OCI-LY7 (cell line): ENCODE measurements around the gene STAC3. TPM values are rescaled to one million over a fixed set of nuclear protein-coding genes. Genes with fewer than 3 reads are reported as not detected.

Experiments used
- BruUV-seq: library from RNA; stranded (reverse); fragments of 400-500 nt; replicated peaks from 2 replicates; lab custom pipeline; 2021; lab: Mats Ljungman, UMichigan
- CTCF ChIA-PET: fragments of 300-600 bp; sonication (Branson Sonifier 250); formaldehyde crosslinking; loops from one replicate; lab custom pipeline; 2022; ENCODE audit warnings: antibody characterized with exemption; ENCODE audit not compliant: unreplicated experiment; lab: Charles Lee
- POLR2A ChIA-PET: fragments of 300-600 bp; sonication (Branson Sonifier 250); formaldehyde crosslinking; loops from one replicate; lab custom pipeline; 2022; ENCODE audit warnings: antibody characterized with exemption; lab: Charles Lee
- DNase-seq: peaks from one replicate; pipeline ENCODE4 v3.0.0-alpha.2; 2015; ENCODE audit warnings: low spot score
- H2AFZ ChIP-seq: fragments of 200-600 bp; sonication (generic), shearing (Covaris generic); 2 replicates; pipeline ENCODE4 v1.6.1; 2014; ENCODE audit warnings: mild to moderate bottlenecking, antibody characterized with exemption, low read length, moderate library complexity
- H3K27ac ChIP-seq: fragments of 200-600 bp; sonication (generic); 2 replicates; pipeline ENCODE4 v1.5.1; 2014; ENCODE audit warnings: mixed run types, low read depth, mild to moderate bottlenecking, moderate library complexity, low read length, inconsistent platforms; ENCODE audit not compliant: poor library complexity, severe bottlenecking
- H3K36me3 ChIP-seq: fragments of 200-600 bp; sonication (generic); 2 replicates; pipeline ENCODE4 v1.6.1; 2014; ENCODE audit warnings: mild to moderate bottlenecking, antibody characterized with exemption, low read length, moderate library complexity, mixed read lengths; ENCODE audit not compliant: insufficient read depth
- H3K4me1 ChIP-seq: fragments of 200-600 bp; sonication (generic); 2 replicates; pipeline ENCODE4 v1.5.1; 2014; ENCODE audit warnings: mild to moderate bottlenecking, low read length; ENCODE audit not compliant: insufficient read depth, poor library complexity, severe bottlenecking
- H3K4me2 ChIP-seq: fragments of 200-600 bp; sonication (generic); 2 replicates; pipeline ENCODE4 v1.6.1; 2014; ENCODE audit warnings: mild to moderate bottlenecking, low read length
- H3K4me3 ChIP-seq: fragments of 200-600 bp; sonication (generic); 2 replicates; pipeline ENCODE4 v1.5.1; 2014; ENCODE audit warnings: mild to moderate bottlenecking, low read depth, low read length; ENCODE audit not compliant: poor library complexity, severe bottlenecking
- H3K79me2 ChIP-seq: fragments of 200-600 bp; sonication (generic); 2 replicates; pipeline ENCODE4 v1.6.1; 2016; ENCODE audit warnings: low read depth, mild to moderate bottlenecking, low read length, moderate library complexity, mixed read lengths; ENCODE audit not compliant: insufficient read depth
- H3K9me2 ChIP-seq: fragments of 200-600 bp; sonication (generic); 2 replicates; pipeline ENCODE4 v1.6.1; 2016; ENCODE audit warnings: mild to moderate bottlenecking, low read length, mixed read lengths; ENCODE audit not compliant: insufficient read depth
- H3K9me3 ChIP-seq: fragments of 200-600 bp; sonication (generic); 2 replicates; pipeline ENCODE4 v1.6.1; 2014; ENCODE audit warnings: mild to moderate bottlenecking, mixed run types, low read length, mixed read lengths
- H4K20me1 ChIP-seq: fragments of 200-600 bp; sonication (generic); 2 replicates; pipeline ENCODE4 v1.6.1; 2014; ENCODE audit warnings: mild to moderate bottlenecking, antibody characterized with exemption, low read length, moderate library complexity, mixed read lengths; ENCODE audit not compliant: insufficient read depth
- CTCF ChIP-seq: fragments of 200-600 bp; sonication (generic); conservative IDR thresholded peaks from 2 replicates; pipeline ENCODE4 v1.5.1; 2014; ENCODE audit warnings: mild to moderate bottlenecking, antibody characterized with exemption, low read length, moderate library complexity, mixed read lengths
- EZH2phosphoT487 ChIP-seq: fragments of 200-600 bp; sonication (generic); IDR thresholded peaks from 2 replicates; pipeline ENCODE4 v1.6.1; 2018; ENCODE audit warnings: low read depth, borderline replicate concordance, mild to moderate bottlenecking, mixed run types, antibody characterized with exemption, low read length, moderate library complexity, mixed read lengths
- intact Hi-C: fragments of 100-400 bp; cut with micrococcal nuclease; formaldehyde crosslinking; loops from one replicate; pipeline ENCODE4 v1.10.0; 2022; ENCODE audit not compliant: unreplicated experiment
- total RNA-seq, 2 experiments: library from RNA; depleted of rRNA in 1 of 2; stranded (reverse); fragments of >200 nt in 1 of 2; shearing (Covaris generic) in 1 of 2; gene quantifications; 2 replicates each; pipeline ENCODE4 v1.2.3, GENCODE V29; 2014 to 2022

The STAC3 gene
- total RNA-seq, 2 experiments from 2014 or later = 1.4 to 6.8 TPM

DNA sequence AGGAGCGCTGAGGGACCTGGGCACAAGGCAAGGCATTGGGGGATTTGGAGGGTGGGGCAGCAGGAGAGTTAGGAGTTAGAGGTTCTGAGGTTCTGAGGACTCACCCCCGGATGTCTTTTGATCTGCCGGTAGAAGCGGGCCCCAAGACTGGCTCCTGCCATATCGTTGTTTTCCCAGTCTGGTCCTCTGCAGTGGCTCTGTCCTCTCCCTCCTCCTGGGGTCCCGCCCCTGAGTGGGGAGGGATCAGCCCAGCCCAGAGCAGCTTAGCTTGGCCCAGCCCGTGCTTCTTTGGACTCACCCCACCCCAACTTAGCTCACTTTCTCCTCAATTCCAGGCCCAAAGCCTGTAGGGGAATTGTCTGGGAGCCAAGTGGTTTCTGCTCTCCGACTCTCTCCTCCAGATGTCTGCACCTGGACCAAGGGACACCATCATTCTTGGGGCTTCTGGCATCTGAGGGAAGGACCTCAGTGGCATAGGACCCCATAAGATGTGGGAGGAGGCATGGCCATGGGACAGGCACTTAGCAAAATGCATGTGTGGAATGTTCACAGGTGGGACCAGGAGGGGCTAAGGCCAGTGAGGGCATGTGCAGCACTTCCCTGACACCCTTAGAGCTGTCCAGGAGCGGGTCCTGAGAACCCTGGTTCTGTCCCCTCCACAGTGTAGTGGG lies 13.9 kb downstream of the STAC3 start:
- 0 out of 2 replicates have a peak, but pooled peaks cover 6% of the 10 kb centered on the region for H4K20me1 ChIP-seq
- H3K36me3 ChIP-seq = peaks cover 39% of the 10 kb centered on the region
- H3K79me2 ChIP-seq = no peaks in the 10 kb centered on the region; the same call in 1 of the 2 replicates
- H3K4me2 ChIP-seq = peak overlapping the region; percentile 99
- no peak for DNase-seq
- no peaks in the 10 kb centered on the region for H3K9me2 ChIP-seq
- no peak overlapping the region for H2AFZ ChIP-seq
- TF ChIP-seq CTCF = no peak
- TF ChIP-seq EZH2phosphoT487 = no peak
- H3K27ac ChIP-seq = no peak overlapping the region
- no TSS peak for BruUV-seq
- H3K9me3 ChIP-seq = no peaks in the 10 kb centered on the region
- POLR2A ChIA-PET = interaction anchor here (0.6 to 2.7 kb wide), 4 partner anchors 10 to 221 kb away, joined by 3 to 17 read pairs (median 7); no protein-coding TSS in a partner anchor
- peaks cover 49% of the 10 kb centered on the region for H3K4me1 ChIP-seq
- intact Hi-C loops = no loop called here
- CTCF ChIA-PET = no interaction called here
- no peak overlapping the region for H3K4me3 ChIP-seq

DNA sequence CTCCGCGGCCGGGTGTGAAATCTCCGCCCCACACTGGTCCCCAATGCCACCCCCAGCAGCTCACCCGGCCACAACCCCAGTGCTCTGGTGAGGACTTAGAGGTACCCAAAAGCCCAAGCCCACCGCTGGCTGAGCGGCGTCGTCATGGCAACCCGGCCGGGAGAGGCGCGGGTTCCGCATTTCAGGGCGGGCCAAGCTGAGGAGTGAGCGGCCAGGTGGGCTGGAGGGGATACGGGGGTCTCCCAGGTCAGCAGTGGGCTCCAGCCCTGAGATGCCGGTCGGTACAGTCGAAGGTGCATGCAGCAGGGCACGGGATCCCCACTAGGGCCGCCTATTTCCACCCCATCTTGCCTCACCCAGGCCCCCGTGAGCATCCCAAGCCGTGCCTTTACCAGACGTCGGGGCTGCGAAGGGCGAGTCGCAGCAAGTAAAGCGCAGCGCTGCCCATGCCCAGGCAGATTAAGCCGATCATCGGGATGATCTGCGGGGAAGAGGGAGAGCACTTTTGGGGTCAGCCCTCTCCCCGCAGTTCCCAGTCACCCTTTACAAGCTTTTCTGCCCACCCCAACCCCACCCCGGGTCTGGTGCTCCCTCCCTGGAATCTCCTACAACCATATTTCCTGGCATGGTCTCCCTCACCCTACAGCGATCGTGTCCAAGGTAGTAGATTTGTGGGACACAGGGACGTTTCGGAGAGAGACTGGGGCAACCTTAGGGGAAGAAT lies 14.6 kb downstream of the STAC3 start:
- Histone ChIP-seq H3K79me2 (peaks cover 3% of the 10 kb centered on the region; the same call in 1 of the 2 replicates), H2AFZ (no peak overlapping the region), H3K9me3 (no peaks in the 10 kb centered on the region), H3K4me1 (peaks cover 47% of the 10 kb centered on the region), H3K36me3 (peaks cover 46% of the 10 kb centered on the region), H3K9me2 (no peaks in the 10 kb centered on the region), H4K20me1 (peaks cover 12% of the 10 kb centered on the region; the same call in 1 of the 2 replicates), H3K4me3 (no peak overlapping the region), H3K27ac (no peak overlapping the region), H3K4me2 (peak overlapping the region; percentile 28; the same call in 1 of the 2 replicates)
- TF ChIP-seq EZH2phosphoT487 = no peak
- TF ChIP-seq CTCF = no peak
- no peak for DNase-seq
- intact Hi-C loops = no loop called here
- POLR2A ChIA-PET = interaction anchor here (0.6 to 2.4 kb wide), 2 partner anchors 9 to 22 kb away, joined by 3 to 11 read pairs; no protein-coding TSS in a partner anchor
- CTCF ChIA-PET = no interaction called here
- BruUV-seq = no TSS peak
